GM18861 (cell line): ENCODE measurements around the gene SHE.
"Not testable (repeated sequence)": the region's sequence is repeated elsewhere in the genome, so short reads cannot be mapped to it uniquely, and the experiment has no call there.

ENCODE experiments used
- ATAC-seq: cut with Tn5 transposase; IDR thresholded peaks from one replicate; pipeline ENCODE4 v1.9.1; 2021; ENCODE audit not compliant: unreplicated experiment

The SHE gene

GRCh38 chr1:154514066-154514553 is 11.9 kb upstream of the SHE start:
- ATAC-seq = no peak

DNA sequence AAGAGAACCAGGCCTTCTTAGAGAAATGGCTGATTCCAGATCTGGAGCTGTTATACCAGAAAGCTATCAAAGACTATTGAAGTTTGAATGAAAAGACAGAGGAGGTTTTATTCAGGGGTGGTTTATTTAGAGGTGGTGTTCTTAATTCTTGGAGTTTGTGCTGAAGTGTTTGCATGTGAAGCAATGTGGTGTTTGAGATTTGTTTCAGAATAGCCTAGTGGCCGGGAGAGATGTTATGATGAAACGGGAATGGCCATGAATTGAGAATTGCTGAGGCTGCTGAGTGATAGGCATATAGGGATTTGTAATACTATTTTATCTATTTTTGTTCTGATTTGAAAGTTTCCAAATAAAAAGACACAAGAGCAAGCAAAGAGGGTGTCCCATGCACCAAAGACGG is 10.5 kb upstream of the SHE start:
- ATAC-seq = no peak

DNA sequence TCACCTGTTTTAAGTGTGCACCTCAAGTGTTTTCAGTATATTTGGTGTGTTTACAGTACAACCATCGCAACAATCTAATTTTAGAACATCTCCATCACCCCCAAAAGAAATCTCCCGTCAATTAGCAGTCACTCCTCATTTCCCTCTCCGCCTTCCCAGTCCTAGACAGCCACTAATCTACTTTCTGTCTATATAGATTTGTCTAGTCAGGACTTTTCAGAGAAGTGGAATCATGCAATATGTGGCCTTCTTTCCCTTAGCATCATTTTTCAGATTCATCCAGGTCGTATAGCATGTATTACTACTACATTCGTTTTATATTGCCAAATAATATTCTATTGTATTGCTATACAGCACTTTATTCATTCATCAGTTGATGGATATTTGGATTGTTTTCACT is 1.7 kb upstream of the SHE start:
- no peak for ATAC-seq

- no peak for ATAC-seq
Observed at GRCh38 chr1:154502744-154503115, 518 bp upstream of the SHE start.

DNA sequence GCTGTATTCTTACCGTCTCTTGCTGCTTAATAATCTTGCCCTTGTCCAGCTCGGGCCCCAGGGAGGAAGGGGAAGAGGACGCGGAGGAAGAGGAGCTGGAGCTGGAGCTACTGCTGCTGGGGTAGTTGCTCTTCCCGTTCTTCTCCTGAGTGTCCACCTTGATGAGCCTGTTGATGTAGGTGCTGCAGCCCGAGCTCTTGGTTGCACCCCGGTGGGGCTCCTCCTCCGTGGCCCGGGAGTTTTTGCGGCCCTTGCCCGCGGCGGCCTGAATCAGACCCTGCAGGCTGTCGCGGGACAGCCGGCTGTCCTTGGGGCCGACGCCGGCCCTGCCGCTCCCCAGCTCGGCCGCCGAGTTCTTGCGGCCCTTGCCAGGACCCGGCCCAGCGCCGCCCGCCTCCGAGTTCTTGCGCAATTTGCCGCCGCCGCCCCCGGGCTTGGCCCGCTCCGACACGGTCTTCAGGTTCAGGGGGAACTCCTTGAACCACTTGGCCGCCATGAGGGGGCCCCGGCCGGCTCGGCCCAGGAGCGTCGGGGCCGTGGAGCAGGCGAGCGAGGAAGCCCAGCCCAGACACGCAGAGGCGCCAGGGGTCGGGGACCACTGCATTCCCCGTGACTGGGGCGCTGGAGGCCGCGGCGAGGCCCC is 668 bp downstream of the SHE start:
- no peak for ATAC-seq

DNA sequence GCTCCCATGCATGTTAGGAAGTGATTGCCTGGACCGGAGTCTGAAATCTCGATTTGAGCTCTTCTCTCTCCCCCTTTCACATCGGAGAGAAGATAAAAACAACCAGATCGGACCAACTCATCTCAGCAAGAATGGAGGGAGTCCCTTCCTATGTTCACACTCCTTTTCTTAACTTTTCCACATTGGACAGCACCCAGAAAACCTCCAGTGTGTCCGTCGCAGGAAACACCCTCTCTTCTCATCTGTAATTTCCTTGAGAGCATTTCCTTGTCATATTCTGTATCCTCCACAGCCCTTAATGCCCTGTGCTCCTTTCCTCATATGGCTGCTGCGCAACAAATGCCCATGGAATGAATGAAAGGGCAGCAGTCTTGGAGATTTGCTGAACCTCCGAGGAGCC is 1.7 kb downstream of the SHE start:
- ATAC-seq = no peak

DNA sequence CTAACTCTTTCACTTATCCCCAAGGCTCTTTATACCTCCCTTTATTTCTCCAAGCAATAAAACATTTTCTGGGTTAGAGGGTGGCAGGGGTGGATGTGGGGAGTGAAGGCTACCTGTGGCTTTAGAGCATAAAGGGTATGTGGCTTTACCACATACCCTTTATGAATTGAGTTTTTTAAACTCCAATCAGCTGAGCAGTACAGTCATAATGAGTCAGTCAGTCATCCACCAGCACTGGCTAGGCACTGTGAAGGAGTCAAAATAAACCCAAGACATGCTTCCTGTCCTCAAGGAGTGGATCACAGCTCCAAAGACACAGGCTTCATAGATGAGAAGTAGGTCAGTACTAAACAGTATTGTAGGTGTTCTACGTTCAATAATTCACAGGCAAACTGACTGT is 2.8 kb downstream of the SHE start:
- ATAC-seq = no peak

- ATAC-seq = no peak
Observed at GRCh38 chr1:154497026-154497806, 5.0 kb downstream of the SHE start.

- no peak for ATAC-seq
Observed at GRCh38 chr1:154496383-154496782, 5.8 kb downstream of the SHE start.

- ATAC-seq = no peak
Observed at GRCh38 chr1:154495496-154496273, 6.5 kb downstream of the SHE start.

DNA sequence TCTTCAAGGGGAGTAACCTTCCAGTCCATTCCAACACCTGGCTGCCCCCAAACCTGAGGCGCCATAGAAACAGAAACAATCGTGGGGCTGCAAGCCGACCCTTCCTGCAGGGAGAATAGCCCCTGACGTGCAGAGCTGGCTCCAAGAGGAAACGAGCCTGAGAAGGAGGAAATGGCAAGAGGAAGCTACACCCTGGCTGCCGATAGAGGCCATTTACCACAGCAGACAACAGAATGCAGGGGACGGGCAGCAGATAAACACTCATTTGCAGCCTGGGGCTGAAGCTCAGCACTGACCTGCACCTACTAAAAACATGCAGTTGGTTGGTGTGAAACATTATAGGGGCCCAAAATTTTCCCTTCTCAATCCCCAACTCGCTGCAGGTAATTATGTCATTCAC is 8.9 kb downstream of the SHE start:
- ATAC-seq = no peak

- no peak for ATAC-seq
Observed at GRCh38 chr1:154492115-154492514, 10.1 kb downstream of the SHE start.

GRCh38 chr1:154490317-154490716 is 11.9 kb downstream of the SHE start:
- ATAC-seq = no peak

- ATAC-seq = no peak
Observed at GRCh38 chr1:154489695-154490274, 12.4 kb downstream of the SHE start.

DNA sequence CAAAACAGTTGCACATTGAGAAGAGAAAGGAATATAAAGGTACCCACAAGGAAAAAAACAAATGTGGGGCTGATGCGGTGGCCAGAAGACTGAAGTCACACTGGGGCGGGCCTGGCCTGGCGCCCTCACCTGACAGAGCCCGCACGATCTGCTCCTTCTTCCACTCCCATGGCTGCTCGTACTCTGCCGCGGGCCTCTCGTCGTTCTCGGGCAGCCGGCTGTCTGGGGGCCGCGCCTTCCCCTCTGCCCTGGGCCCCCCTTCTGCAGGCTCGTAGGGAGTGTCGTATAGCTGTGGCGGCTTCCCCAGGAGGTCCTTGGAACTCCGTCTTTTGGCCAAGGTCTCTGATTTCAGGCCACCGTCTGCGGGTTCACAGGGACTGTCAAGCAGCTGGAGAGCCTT is 13.3 kb downstream of the SHE start:
- no peak for ATAC-seq

GRCh38 chr1:154486756-154487155 is 15.5 kb downstream of the SHE start:
- ATAC-seq = not testable (repeated sequence)

- ATAC-seq = no peak
Observed at GRCh38 chr1:154485910-154486496, 16.2 kb downstream of the SHE start.

DNA sequence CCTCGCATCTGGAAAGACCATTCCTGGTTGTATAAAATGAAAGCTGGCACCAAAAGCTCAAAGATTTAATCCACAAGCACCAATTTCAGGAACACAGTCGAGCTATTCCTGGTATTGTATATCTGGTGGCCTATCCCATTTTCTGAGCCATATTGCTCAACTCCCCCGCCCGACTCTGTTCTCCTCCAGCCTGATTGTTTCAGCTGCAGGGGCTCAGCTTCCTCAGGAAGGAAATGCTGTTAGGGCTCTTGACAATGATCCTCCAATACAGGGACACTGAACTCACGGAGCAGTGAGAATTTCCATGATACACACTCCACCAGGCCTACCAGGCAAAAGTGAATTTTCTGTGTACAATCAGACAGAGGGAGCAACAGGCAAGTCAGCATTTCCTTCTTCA is 17.1 kb downstream of the SHE start:
- no peak for ATAC-seq

DNA sequence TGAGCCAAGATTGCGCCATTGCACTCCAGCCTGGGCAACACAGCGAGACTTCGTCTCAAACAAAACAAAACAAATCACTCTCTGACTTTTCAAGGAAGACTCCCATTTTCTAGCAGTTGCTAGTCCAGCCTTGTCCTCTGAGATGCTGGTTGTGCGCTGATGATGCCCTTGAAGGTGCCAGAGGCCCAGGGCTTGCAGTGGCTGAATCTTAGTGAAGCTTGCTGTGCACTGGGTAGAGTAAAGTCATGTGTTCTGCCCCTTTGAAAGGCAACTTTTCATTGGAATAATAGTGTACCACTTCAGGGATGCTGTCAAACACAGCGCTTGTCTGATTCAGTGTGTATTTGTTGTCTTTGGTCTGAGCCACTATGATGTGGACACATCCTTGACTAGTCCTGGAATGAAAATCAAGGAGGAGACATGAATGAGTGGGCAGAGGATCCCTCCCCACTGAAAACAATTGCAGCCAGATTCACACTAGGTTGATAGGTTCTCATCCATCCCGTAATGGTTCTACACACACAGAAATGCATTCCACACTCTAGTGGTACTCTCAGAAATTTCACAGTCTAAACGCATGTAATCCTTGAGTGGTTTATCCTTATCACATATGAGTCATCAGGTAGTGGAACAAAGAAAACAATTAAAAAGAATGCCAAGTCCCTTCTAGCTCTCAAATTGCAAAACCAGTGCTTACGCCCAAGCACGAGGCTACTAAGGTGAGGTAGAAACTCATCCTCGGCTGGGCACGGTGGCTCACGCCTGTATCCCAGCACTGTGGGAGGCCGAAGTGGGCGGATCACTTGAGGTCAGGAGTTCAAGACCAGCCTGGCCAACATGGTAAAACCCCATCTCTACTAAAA is 18.0 kb downstream of the SHE start:
- ATAC-seq = no peak

- no peak for ATAC-seq
Observed at GRCh38 chr1:154481053-154481452, 21.2 kb downstream of the SHE start.
